K562 (cell line): ENCODE measurements around the gene POLR3A.

Source experiments
- FOS ChIP-seq: IDR thresholded peaks from 3 replicates; pipeline ENCODE4 v1.6.1; 2011; ENCODE audit not compliant: insufficient read length; ENCODE audit errors: extremely low read depth
- FOXJ3 ChIP-seq: sonication (generic); formaldehyde crosslinking; IDR thresholded peaks from 2 replicates; pipeline ENCODE4 v1.4.0; 2020; ENCODE audit warnings: mild to moderate bottlenecking, missing genetic modification reagents
- FOXK1 ChIP-seq: sonication (generic); formaldehyde crosslinking; IDR thresholded peaks from 2 replicates; pipeline ENCODE4 v1.8.0; 2022; ENCODE audit warnings: missing genetic modification reagents, mild to moderate bottlenecking, borderline replicate concordance
- SRF ChIP-seq, 2 experiments: fragments of 250-450, 450-650 bp in 1 of 2; sonication (Bioruptor Pico) in 1 of 2; sonication (generic) in 1 of 2; formaldehyde crosslinking; IDR thresholded peaks; 2 replicates each; pipeline versions ENCODE4 v1.5.0 to v1.5.1; 2020 to 2022; ENCODE audit warnings: mild to moderate bottlenecking in 1 of 2, missing genetic modification reagents in 1 of 2
- UBTF ChIP-seq, 2 experiments: IDR thresholded peaks; 2 replicates each; pipeline ENCODE4 v1.6.1; 2012; ENCODE audit warnings: improper control_type of control experiment in 2 of 2, low read depth in 2 of 2, low read length in 2 of 2, borderline replicate concordance in 1 of 2

GRCh38 chr10:77964811-77965210, 64.5 kb downstream of the POLR3A start:
- TF ChIP-seq UBTF (IDR thresholded peaks at IDR 0.05; ENCODE audit: borderline replicate concordance in 1 of 2, low read depth in 2 of 2, low read length in 2 of 2) (no peak), FOXK1 (CRISPR knock-in tag) (no peak), SRF (CRISPR knock-in tag; IDR thresholded peaks at IDR 0.05) (no peak), FOS (no peak), FOXJ3 (CRISPR knock-in tag) (no peak)
